Neural cell (in vitro differentiated cells): ENCODE measurements around the gene XXYLT1.

Source experiments
- CTCF ChIP-seq: fragments of 450-650 bp; IDR thresholded peaks from 2 replicates; pipeline ENCODE4 v1.5.1; 2014; ENCODE audit warnings: antibody characterized with exemption, mild to moderate bottlenecking, moderate library complexity; ENCODE audit not compliant: poor library complexity, severe bottlenecking
- EZH2 ChIP-seq: fragments of 200-600, 300-800 bp; shearing (Covaris generic), sonication (generic); IDR thresholded peaks from 2 replicates; pipeline ENCODE4 v1.6.1; 2014; ENCODE audit warnings: antibody characterized with exemption, low read length, borderline replicate concordance, mild to moderate bottlenecking; ENCODE audit not compliant: insufficient read depth, poor library complexity, severe bottlenecking
- POLR2AphosphoS5 ChIP-seq: IDR thresholded peaks from 2 replicates; pipeline ENCODE4 v1.6.1; 2012

GRCh38 chr3:195040094-195040493, 230.9 kb downstream of the XXYLT1 start:
- TF ChIP-seq CTCF (no peak), POLR2AphosphoS5 (no peak), EZH2 (no peak)
